Testis (tissue), 2 donors: ENCODE data around the gene SARM1.

Experiments
- CTCF ChIP-seq, 3 experiments: fragments of 450-650 bp in 2 of 3; fragments of 200-600 bp in 1 of 3; sonication (generic) in 1 of 3; IDR thresholded peaks; one replicate each; pipeline ENCODE4 v1.5.1; 2016 to 2019; ENCODE audit warnings: antibody characterized with exemption in 3 of 3, mild to moderate bottlenecking in 2 of 3, moderate library complexity in 1 of 3
- POLR2A ChIP-seq: fragments of 450-650 bp; IDR thresholded peaks from one replicate; pipeline ENCODE4 v1.6.1; 2017; ENCODE audit warnings: antibody characterized with exemption, mild to moderate bottlenecking, moderate library complexity

- no peak for TF ChIP-seq CTCF (IDR thresholded peaks at IDR 0.05)
- no peak for TF ChIP-seq POLR2A
These were observed 8.3 kb upstream of the SARM1 start for GRCh38 chr17:28363186-28363585.
